Peyer's patch (tissue), 4 donors: ENCODE results near the gene HADHA. TPM values are rescaled to one million over a fixed set of nuclear protein-coding genes. Genes with fewer than 3 reads are reported as not detected.

Experiments used
- DNase-seq, 3 donors: peaks; one replicate each; pipeline ENCODE4 v3.0.0-alpha.2; 2017 to 2019
- H3K27ac ChIP-seq, 4 donors: fragments of 200-600 bp; sonication (generic); one replicate each; pipeline ENCODE4 v1.5.1; 2016 to 2019
- H3K27me3 ChIP-seq, 2 donors: fragments of 200-600 bp; sonication (generic); one replicate each; pipeline ENCODE4 v1.5.1; 2019
- H3K36me3 ChIP-seq, 3 donors: fragments of 200-600 bp; sonication (generic); one replicate each; pipeline ENCODE4 v1.5.1; 2016 to 2019
- H3K4me1 ChIP-seq, 4 donors: fragments of 200-600 bp; sonication (generic); one replicate each; pipeline ENCODE4 v1.5.1; 2016 to 2019
- H3K4me3 ChIP-seq, 4 donors: fragments of 200-600 bp; sonication (generic); 1 replicate in 3 of 4; 2 replicates in 1 of 4; pipeline ENCODE4 v1.5.1; 2016 to 2019; ENCODE audit warnings: mild to moderate bottlenecking in 1 of 4
- H3K9me3 ChIP-seq, 4 donors: fragments of 200-600 bp; sonication (generic); one replicate each; pipeline ENCODE4 v1.5.1; 2016 to 2019; ENCODE audit warnings: mild to moderate bottlenecking in 1 of 4
- CTCF ChIP-seq, 6 experiments: fragments of 450-650 bp in 4 of 6; fragments of 200-600 bp in 2 of 6; sonication (generic) in 1 of 6; IDR thresholded peaks; one replicate each; pipeline ENCODE4 v1.5.1; 2017 to 2019; ENCODE audit warnings: antibody characterized with exemption in 6 of 6, mild to moderate bottlenecking in 3 of 6, moderate library complexity in 1 of 6
- POLR2A ChIP-seq, 2 donors: fragments of 450-650 bp; IDR thresholded peaks; one replicate each; pipeline ENCODE4 v1.5.1; 2017; ENCODE audit warnings: antibody characterized with exemption in 2 of 2, mild to moderate bottlenecking in 2 of 2, moderate library complexity in 2 of 2
- total RNA-seq, 4 donors: library from RNA; depleted of rRNA; stranded (reverse); fragments of >200 nt; gene quantifications; one replicate each; pipeline ENCODE4 v1.1.0, GENCODE V29; 2016

Gene HADHA
- total RNA-seq, 4 donors from 2014 or later: 105 to 438 (median 267) TPM

DNA sequence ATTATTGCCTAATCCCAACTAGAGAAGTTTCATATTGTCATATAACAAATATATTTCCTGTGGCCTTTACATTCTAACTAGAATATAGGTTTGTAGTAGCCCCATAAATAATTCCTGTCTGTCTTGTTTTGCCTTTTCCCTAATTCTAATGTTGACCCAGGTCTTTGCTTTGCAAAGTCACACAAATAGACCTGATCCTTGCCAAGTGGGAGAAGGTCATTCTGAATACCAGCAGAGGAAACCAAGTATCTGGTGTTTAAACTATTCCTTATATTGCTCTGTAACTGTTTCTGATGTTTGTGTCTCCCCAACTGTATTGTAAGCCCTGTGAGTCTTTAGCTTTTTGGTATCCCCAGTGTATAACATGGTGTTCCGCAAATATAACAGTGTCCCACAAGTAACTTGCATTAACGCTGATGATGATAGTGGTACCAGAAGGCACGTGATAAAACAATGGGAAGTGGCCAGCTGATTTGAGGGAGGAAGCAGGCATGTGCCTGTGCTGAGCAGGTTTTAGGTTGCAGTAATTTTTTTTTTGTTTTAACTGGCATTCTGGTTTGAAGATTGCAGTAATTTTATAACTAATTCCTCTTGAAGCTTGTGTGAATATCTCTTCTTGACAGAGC lies 11.4 kb upstream of the HADHA start:
- TF ChIP-seq CTCF (IDR thresholded peaks at IDR 0.05): no peak
- TF ChIP-seq POLR2A (IDR thresholded peaks at IDR 0.05): no peak
- Histone ChIP-seq H3K4me3 (no peak overlapping the region), H3K9me3 (no peaks in the 10 kb centered on the region), H3K4me1 (no peaks in the 10 kb centered on the region), H3K27ac (no peak overlapping the region), H3K36me3 (peaks cover 0 to 32% (median 0%) of the 10 kb centered on the region in 3 donors), H3K27me3 (no peaks in the 10 kb centered on the region)
- DNase-seq: no peak

DNA sequence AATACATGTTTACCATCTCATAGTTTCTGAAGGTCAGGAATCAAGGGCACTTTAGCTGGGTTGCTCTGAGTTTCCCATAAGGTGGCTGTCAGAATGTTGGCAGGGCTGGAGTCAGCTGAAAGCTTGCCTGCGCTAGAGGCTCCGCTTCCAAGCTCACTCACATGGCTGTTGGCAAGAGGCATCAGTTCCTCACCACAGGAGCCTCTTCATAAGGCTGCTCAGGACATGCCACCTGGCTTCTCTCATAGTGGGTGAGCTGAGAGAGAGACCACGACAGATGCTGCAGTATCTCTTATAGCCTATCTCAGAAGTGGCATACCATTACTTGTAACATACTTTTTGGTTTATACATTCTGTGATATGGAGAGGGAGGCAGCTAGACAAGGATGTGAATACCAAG lies 7.5 kb upstream of the HADHA start:
- peaks cover 0 to 4% (median 0%) of the 10 kb centered on the region in 4 donors for H3K4me1 ChIP-seq

GRCh38 chr2:26249625-26250024 lies 5.2 kb upstream of the HADHA start:
- Histone ChIP-seq H3K4me1 (peaks cover 0 to 18% (median 0%) of the 10 kb centered on the region in 4 donors), H3K9me3 (no peaks in the 10 kb centered on the region), H3K27ac (no peak overlapping the region), H3K36me3 (peaks cover 0 to 4% (median 0%) of the 10 kb centered on the region in 3 donors), H3K27me3 (no peaks in the 10 kb centered on the region), H3K4me3 (no peak overlapping the region)
- no peak for DNase-seq
- TF ChIP-seq POLR2A (IDR thresholded peaks at IDR 0.05) (no peak), CTCF (IDR thresholded peaks at IDR 0.05) (no peak)

More for the DNA sequence above, 7.5 kb upstream of the HADHA start:
- no peak for DNase-seq
- no peak overlapping the region for H3K4me3 ChIP-seq
- H3K27me3 ChIP-seq: no peaks in the 10 kb centered on the region
- no peaks in the 10 kb centered on the region for H3K9me3 ChIP-seq
- peaks cover 0 to 13% (median 0%) of the 10 kb centered on the region in 3 donors for H3K36me3 ChIP-seq
- H3K27ac ChIP-seq: no peak overlapping the region
- TF ChIP-seq CTCF (IDR thresholded peaks at IDR 0.05): no peak
- no peak for TF ChIP-seq POLR2A (IDR thresholded peaks at IDR 0.05)

DNA sequence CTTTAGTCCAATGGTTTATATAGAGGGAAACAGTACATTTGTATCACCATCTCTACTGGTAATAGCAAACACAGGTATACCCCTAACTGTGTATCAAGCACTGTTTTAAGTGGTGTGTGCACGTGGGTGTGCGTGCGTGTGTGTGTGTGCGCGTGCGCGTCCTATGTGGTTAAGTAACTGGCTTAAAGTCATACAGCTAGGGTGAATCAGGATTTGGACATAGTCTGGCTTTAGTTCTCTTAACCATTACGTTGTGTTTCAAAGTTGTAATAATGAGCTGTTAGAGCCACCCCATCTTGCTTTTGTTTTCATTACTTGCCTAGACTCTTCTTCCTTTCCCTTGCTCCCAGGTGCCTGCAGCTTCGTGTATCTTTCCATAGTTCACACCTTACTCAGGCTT lies 2.4 kb upstream of the HADHA start:
- no peak overlapping the region for H3K27ac ChIP-seq
- H3K4me3 ChIP-seq: peak overlapping the region in 1 of 4 donors; percentile 62
- no peaks in the 10 kb centered on the region for H3K27me3 ChIP-seq
- H3K9me3 ChIP-seq: no peaks in the 10 kb centered on the region
- H3K36me3 ChIP-seq: no peaks in the 10 kb centered on the region
- TF ChIP-seq POLR2A (IDR thresholded peaks at IDR 0.05): no peak
- no peak for TF ChIP-seq CTCF (IDR thresholded peaks at IDR 0.05)
- peaks cover 0 to 33% (median 2%) of the 10 kb centered on the region in 4 donors for H3K4me1 ChIP-seq
- DNase-seq: no peak

GRCh38 chr2:26245810-26246209 lies 1.4 kb upstream of the HADHA start:
- DNase-seq: no peak
- H3K4me1 ChIP-seq: peaks cover 0 to 42% (median 2%) of the 10 kb centered on the region in 4 donors
- TF ChIP-seq CTCF (IDR thresholded peaks at IDR 0.05) (no peak), POLR2A (IDR thresholded peaks at IDR 0.05) (no peak)
- no peaks in the 10 kb centered on the region for H3K27me3 ChIP-seq
- no peaks in the 10 kb centered on the region for H3K9me3 ChIP-seq
- no peaks in the 10 kb centered on the region for H3K36me3 ChIP-seq
- H3K4me3 ChIP-seq: peak overlapping the region; percentile 62 to 93 (median 80)
- H3K27ac ChIP-seq: peak overlapping the region in 3 of 4 donors; percentile 95 to 97 (median 95)
